Right renal pelvis (tissue), 4 donors: ENCODE measurements around the gene EXOC1L. TPM values are rescaled to one million over a fixed set of nuclear protein-coding genes. Genes with fewer than 3 reads are reported as not detected.

Experiments used
- DNase-seq, 4 donors: peaks; one replicate each; pipeline ENCODE4 v3.0.0-alpha.2; 2013; ENCODE audit warnings: low read depth in 4 of 4, low spot score in 3 of 4, missing footprints in 1 of 4
- polyA plus RNA-seq, 4 donors: library from polyadenylated mRNA; unstranded; fragments of 120-200 nt; gene quantifications; one replicate each; pipeline ENCODE4 v1.2.1, GENCODE V29; 2013; ENCODE audit not compliant: insufficient read length in 4 of 4

EXOC1L gene
- polyA plus RNA-seq = under 1 TPM in 1 of 4 donors, not detected in 3; 0.09 TPM

GRCh38 chr4:55819634-55820033, at the start of gene EXOC1L:
Gene EXOC1L, plus strand, starts transcription at chr4:55819790. Its CDS starts 237 bp downstream, at chr4:55820027.
- DNase-seq = no peak

GRCh38 chr4:55770662-55771061, 48.9 kb upstream of the EXOC1L start:
- no peak for DNase-seq

DNA sequence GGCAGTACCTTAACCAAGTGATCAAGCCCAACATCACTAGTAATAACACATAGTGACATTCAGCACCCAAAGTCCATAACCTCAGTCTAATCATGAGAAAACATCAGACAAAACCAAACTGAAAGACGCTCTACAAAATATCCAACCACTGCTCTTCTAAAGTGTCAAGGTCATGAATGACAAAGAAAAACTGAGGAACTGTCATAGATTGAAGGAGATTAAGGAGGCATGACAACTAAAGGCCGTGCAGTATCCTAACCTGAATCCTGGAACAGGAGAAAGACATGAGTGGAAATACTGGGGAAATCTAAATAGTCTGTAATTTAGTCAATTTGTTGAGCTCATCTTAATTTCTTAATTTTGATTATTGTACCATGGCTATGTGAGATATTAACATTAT, 38.2 kb upstream of the EXOC1L start:
- DNase-seq = no peak

DNA sequence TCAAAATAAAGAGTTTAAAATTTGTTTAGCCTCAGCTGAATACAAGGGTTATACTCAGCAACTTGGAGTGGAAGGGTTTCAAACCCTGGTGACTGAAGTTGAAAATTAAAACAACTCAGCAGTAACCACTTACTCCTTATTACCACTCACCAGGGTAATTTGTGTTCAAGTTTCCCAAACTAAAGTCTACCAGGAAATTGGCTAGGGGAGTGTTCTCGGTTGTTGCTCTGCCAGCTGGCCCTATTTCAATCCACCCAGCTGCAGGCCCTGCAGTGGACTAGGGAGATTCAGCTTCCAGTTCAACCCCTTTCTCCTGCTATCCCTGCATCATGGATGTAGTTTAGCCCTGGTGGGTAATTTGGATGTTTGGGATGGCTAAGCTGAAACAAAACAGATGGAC, 37.8 kb upstream of the EXOC1L start:
- no peak for DNase-seq

DNA sequence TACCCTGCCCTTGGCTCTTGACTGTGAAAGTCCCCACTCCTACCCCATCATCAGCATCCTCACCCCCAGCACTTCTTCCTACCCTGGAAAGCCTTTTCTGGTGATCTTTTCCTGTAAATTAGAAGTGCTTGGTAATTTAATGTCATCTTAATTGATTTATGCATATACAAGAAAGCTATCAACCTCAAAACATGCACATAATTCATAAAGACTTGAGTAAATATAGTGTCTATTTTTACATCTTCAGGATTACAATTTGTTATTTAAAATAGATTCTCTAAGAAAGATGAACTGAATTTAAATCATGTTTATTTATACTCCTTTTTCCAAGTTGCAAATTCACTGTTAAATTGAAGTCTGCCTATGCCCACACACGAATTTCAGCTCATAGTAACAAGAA, 36.0 kb upstream of the EXOC1L start:
- no peak for DNase-seq

GRCh38 chr4:55784747-55785146, 34.8 kb upstream of the EXOC1L start:
- DNase-seq = no peak

- DNase-seq = no peak
Measured at GRCh38 chr4:55791666-55792065, 27.9 kb upstream of the EXOC1L start.

- peak in 1 of 4 donors; percentile 7 for DNase-seq
Measured at GRCh38 chr4:55793479-55793878, 26.1 kb upstream of the EXOC1L start.

GRCh38 chr4:55794053-55794452, 25.5 kb upstream of the EXOC1L start:
- DNase-seq = no peak

DNA sequence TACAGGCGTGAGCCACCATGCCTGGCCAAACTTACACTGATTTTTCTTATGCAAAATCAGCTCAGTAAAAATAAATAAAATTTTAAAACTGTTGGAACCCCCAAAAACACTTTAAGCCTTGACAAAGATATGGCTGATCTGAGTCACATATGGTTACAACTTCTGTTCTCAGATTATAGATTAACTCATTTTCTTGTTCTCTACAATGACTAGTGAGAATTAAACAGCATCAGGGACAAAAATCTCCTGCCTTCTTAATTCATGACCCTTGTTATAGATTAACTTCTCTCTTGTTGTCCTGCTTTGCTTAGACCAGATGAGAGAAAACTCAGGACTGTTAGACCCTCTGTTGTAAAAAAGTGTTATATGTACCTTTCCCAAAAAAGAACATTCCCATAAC, 24.2 kb upstream of the EXOC1L start:
- DNase-seq = no peak

GRCh38 chr4:55801498-55801897, 18.1 kb upstream of the EXOC1L start:
- DNase-seq = no peak

- no peak for DNase-seq
Measured at GRCh38 chr4:55807556-55807955, 12.0 kb upstream of the EXOC1L start.

DNA sequence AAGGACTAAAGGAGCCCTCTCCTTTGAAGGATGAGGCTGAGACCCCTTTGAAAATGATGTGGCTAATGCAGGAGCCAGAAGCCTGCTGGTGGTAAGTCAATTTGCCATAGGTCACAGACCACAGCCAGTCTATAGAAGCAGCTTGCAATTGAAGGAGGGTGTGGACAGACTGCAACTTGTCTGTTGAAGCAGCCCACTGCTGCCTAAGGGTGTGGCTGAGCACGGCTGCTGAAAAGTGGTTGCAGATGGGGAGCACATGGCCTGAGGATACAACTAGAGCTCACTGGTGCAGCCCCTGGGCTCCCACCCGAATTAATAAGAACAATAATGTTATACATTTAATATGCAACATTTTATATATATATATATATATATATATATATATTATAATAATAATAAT, 11.4 kb upstream of the EXOC1L start:
- DNase-seq = no peak

GRCh38 chr4:55808632-55809031, 11.0 kb upstream of the EXOC1L start:
- no peak for DNase-seq

DNA sequence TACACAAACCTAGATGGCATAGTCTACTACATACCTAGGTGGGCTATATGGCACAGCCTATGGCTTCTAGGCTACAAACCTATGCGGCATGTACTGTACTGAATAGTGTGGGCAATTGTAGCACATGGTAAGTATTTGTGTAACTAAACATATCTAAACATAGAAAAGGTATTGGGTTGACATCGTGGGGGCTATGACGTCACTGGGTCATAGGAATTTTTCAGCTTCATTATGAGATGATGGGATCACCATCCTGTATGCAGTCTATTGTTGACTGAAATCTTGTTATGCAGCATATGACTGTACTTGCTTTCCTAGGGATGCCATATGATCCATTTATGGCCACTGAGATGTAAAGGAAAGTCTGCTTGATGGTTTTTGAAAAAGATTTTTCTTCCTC, 1.9 kb upstream of the EXOC1L start:
- no peak for DNase-seq

- DNase-seq = no peak
Measured at GRCh38 chr4:55820279-55820678, 689 bp downstream of the EXOC1L start.

DNA sequence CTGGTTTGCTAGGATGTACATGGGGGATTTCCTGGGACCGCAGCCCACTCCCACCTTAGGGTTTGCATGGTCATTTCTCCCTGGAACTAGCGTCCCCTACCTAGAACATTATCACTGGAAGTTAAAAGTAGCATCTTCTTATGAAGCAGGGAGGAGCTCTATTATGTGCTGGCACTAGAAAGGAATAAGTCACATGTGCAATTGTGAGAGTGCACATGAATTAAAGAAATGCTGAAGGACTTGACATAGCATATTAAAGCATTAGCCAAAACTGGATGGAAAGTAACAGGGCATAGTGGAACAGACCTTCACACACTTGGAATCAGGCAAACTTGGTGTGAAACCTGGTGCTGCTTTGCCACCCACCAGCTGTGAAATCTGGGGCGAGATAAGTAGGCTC, 2.7 kb downstream of the EXOC1L start:
- no peak for DNase-seq

DNA sequence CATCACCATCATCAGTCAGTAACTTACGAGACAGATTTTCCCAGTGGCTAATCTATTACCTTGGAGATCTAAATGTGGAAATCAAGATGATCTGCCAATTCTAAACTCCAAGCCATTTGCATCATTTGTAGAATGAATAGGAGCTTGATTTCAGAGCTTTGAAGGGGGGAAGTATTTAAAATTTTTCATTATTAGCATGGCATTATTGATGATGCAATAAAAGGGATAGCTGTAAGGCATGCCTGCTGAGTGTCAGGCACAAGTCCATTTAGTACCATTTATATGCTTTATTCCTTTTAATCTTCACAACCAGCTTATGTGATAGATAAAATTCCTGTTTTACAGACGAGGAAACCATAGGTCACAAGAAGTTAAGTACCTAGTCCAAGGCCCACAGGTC, 5.3 kb downstream of the EXOC1L start:
- no peak for DNase-seq

DNA sequence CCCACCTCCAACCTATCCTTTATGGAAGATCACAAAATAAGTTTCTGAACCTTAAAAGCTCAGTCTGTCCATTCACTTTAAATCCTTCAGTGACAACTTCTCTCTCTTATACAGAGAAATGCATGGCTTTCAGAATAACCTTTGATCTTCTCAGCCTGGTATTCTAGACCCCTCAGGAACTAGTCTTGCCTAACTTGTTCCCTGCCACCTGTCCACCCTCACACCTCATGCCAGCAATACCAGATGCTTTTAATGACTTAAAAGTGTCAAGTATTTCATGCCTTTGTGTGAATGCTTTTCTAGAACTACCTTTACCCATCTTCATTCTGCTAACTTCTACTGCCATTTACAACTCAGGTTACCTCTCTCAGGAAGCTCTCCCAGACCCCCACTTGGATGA, 7.4 kb downstream of the EXOC1L start:
- DNase-seq = no peak

DNA sequence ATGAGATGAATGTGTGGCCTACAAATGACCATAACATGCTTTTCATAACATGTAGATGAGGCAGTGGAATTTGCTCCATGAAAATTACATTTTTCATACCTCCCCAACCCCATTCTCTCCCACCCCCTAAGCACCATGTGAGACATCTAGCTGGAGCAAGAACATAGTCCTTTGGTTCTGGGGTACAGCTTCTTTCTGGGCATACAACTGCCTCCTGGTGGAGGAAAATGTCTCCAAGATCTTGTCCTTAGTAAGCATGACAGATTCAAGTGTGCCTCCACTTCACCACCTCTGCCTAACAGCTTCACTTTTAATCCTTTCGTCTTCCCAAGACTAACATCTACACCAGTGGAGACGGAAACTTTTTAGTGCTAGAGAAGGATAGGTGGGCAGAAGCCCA, 8.0 kb downstream of the EXOC1L start:
- no peak for DNase-seq

GRCh38 chr4:55830048-55830447, 10.5 kb downstream of the EXOC1L start:
- no peak for DNase-seq

- DNase-seq = no peak
Measured at GRCh38 chr4:55830716-55831115, 11.1 kb downstream of the EXOC1L start.

DNA sequence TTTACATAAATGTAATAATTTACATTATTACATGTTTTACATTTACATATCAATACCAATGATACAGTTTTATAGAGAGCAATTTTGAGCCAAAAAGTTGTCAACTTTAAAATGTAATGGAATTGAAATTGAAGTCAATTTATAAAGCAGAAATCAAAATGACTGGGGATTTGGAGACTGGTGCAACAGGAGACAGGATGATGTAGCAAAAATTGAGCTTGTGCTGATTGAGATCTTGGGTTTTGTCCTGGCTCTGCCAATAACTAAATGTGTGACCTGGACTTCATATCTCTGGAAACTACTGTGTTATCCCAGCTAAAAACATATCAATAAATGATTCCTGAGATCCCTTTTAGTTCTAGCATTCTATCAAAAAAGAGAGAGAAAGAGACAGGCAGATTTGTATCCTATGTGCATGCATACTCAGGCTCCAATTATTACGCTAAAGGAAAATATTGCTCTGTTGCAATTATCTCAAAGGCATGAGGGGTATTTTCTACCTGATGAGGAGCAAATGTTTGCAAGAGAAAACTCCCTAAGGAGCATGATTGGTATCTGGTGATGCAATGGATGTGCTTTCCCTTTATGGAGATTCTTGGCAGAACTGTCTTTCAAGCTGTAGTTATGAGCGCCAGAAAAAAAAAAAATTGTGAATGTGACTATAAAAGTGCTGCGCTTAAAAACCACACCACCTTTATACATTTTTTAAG, 14.7 kb downstream of the EXOC1L start:
- DNase-seq = no peak
